ENCODE results near the gene TSSK6. TPM values are rescaled to one million over a fixed set of nuclear protein-coding genes. Genes with fewer than 3 reads are reported as not detected.

Gene TSSK6
- total and polyA plus RNA-seq, 12 donors, result 0.23 to 1.2 (median 0.45) TPM; not detected in 1

GRCh38 chr19:19540715-19541515, 25.6 kb upstream of the TSSK6 start:
- Histone ChIP-seq H3K27me3 (peaks cover 4 to 78% (median 70%) of the 10 kb centered on the region in 7 donors), H3K4me3 (peak overlapping the region in 6 of 10 donors; percentile 5 to 26 (median 12)), H3K4me1 (peaks cover 9 to 35% (median 26%) of the 10 kb centered on the region in 9 donors), H3K36me3 (no peaks in the 10 kb centered on the region), H3K9me3 (no peaks in the 10 kb centered on the region), H3K27ac (no peak overlapping the region)
- DNase-seq (no peak), ATAC-seq (peak in 2 of 8 donors; percentile 18 to 21)
- TF ChIP-seq CTCF (IDR thresholded peaks at IDR 0.05), result no peak
- intact Hi-C loops (cut with DNase I), result no loop called here
- WGBS, 2 donors, result 3 to 4% methylated on average over 45 of the region's 45 CpGs

GRCh38 chr19:19540064-19540714, 24.8 kb upstream of the TSSK6 start:
- no peaks in the 10 kb centered on the region for H3K36me3 ChIP-seq
- H3K27ac ChIP-seq, result no peak overlapping the region
- no peak for TF ChIP-seq CTCF (IDR thresholded peaks at IDR 0.05)
- WGBS, 2 donors, result 11 to 15% methylated on average over 57 to 74 of the region's 74 CpGs
- H3K4me1 ChIP-seq, result peaks cover 9 to 35% (median 26%) of the 10 kb centered on the region in 9 donors
- H3K4me3 ChIP-seq, result peak overlapping the region in 4 of 10 donors; percentile 5 to 26 (median 12)
- ATAC-seq (peak; percentile 9 to 46 (median 22)), DNase-seq (peak; percentile 45 to 73)
- H3K27me3 ChIP-seq, result peaks cover 4 to 73% (median 70%) of the 10 kb centered on the region in 7 donors
- intact Hi-C loops (cut with DNase I), result no loop called here
- H3K9me3 ChIP-seq, result no peaks in the 10 kb centered on the region

GRCh38 chr19:19539698-19540063, 24.3 kb upstream of the TSSK6 start:
- H3K4me1 ChIP-seq, result peaks cover 9 to 35% (median 26%) of the 10 kb centered on the region in 9 donors
- no peak for TF ChIP-seq CTCF (IDR thresholded peaks at IDR 0.05)
- peaks cover 4 to 70% (median 66%) of the 10 kb centered on the region in 7 donors for H3K27me3 ChIP-seq
- DNase-seq (no peak), ATAC-seq (no peak)
- 35 to 42% methylated on average over 19 of the region's 19 CpGs for WGBS, 2 donors
- H3K4me3 ChIP-seq, result no peak overlapping the region
- H3K36me3 ChIP-seq, result no peaks in the 10 kb centered on the region
- no peaks in the 10 kb centered on the region for H3K9me3 ChIP-seq
- H3K27ac ChIP-seq, result no peak overlapping the region
- intact Hi-C loops (cut with DNase I), result loop anchor here in 4 of 10 donors (10.0 kb wide), 3 partner anchors 395 to 425 kb away; no protein-coding TSS in a partner anchor

DNA sequence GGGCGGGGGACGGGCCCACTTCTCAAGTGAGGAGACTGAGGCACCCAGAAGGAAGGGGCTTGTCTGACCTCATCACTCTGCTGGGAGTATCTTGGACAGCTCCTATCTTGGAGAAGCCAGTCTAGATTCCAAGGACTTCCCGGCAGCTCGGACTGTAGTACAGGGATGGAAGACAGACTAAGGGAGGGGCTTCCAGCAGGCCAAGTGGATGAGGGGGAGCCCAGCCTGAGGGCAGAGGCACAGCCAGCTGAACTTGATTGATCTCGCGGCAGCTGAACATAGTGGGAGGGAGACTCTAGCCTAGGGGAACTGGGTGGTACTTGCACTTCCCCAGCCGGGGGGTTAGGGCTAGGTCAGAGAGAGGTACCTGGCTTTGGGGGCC, 23.4 kb upstream of the TSSK6 start:
- no peak for DNase-seq
- H3K36me3 ChIP-seq, result no peaks in the 10 kb centered on the region
- WGBS, 2 donors, result 24 to 42% methylated on average over 7 of the region's 7 CpGs
- peaks cover 4 to 70% (median 58%) of the 10 kb centered on the region in 7 donors for H3K27me3 ChIP-seq
- peaks cover 9 to 35% (median 26%) of the 10 kb centered on the region in 9 donors for H3K4me1 ChIP-seq
- TF ChIP-seq CTCF (IDR thresholded peaks at IDR 0.05), result no peak
- intact Hi-C loops (cut with DNase I), result loop anchor here in 4 of 10 donors (10.0 kb wide), 3 partner anchors 396 to 426 kb away; no protein-coding TSS in a partner anchor
- no peak for ATAC-seq
- peak overlapping the region in 3 of 10 donors; percentile 28 to 43 (median 32) for H3K4me3 ChIP-seq
- no peak overlapping the region for H3K27ac ChIP-seq
- H3K9me3 ChIP-seq, result no peaks in the 10 kb centered on the region

Measured in heart right ventricle (tissue), 16 donors.